HK-2 (cell line): ENCODE measurements around the gene GUCA2B.

Experiments
- DNase-seq: peaks from one replicate; pipeline ENCODE4 v3.0.0-alpha.2; 2018; ENCODE audit not compliant: unreplicated experiment

Gene GUCA2B

DNA sequence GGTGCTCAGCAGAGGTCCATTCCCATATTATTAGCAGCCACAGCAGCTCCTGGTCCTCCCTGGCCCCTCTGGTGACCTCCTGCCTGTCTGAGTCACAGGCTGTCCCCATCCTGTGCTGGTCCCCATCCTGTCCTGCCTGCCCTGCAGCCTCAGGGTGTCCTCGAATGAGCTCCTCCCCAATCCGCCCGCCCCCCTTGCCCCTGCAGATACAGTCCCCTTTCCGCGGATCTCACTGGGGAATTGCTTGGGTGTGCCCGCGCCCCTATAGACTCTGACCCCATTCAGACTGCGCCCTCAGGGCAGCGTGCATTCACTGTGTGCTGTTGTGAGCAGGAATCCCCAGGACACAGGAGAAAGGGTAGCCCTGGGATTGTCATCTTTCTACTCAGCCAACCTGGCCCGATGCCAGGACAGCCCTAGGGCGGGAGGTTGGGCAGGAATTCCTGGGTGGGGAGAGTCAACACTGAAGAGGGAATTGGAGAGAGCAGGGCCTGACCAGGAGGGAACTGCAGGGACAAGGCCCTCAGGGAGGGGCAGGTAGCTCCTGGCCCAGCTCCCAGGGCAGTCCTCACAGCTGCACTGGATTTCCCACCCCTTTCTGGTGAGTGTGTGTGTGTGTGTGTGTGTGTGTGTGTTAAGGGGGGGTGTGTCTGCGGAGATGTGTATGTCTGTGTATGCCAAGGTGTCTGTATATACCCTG lies 12.5 kb downstream of the GUCA2B start:
- DNase-seq = peak; percentile 83

GRCh38 chr1:42167611-42168390 lies 14.6 kb downstream of the GUCA2B start:
- DNase-seq = no peak

DNA sequence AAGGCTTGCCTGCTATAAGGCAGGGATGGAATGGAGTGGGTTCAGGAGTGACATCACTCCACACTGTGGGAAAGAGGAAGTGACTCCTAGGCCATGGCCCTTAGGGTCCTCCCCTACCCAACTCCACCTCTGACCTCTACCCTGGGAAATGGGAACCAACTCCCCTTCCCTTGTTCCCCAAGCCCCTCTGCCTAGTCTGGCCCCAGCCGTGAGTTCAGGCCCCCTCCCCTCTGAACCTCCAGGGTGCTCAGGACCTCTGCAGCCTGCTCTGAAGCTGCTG lies 15.1 kb downstream of the GUCA2B start:
- DNase-seq = no peak

- no peak for DNase-seq
Observed at GRCh38 chr1:42168763-42169162, 15.6 kb downstream of the GUCA2B start.

DNA sequence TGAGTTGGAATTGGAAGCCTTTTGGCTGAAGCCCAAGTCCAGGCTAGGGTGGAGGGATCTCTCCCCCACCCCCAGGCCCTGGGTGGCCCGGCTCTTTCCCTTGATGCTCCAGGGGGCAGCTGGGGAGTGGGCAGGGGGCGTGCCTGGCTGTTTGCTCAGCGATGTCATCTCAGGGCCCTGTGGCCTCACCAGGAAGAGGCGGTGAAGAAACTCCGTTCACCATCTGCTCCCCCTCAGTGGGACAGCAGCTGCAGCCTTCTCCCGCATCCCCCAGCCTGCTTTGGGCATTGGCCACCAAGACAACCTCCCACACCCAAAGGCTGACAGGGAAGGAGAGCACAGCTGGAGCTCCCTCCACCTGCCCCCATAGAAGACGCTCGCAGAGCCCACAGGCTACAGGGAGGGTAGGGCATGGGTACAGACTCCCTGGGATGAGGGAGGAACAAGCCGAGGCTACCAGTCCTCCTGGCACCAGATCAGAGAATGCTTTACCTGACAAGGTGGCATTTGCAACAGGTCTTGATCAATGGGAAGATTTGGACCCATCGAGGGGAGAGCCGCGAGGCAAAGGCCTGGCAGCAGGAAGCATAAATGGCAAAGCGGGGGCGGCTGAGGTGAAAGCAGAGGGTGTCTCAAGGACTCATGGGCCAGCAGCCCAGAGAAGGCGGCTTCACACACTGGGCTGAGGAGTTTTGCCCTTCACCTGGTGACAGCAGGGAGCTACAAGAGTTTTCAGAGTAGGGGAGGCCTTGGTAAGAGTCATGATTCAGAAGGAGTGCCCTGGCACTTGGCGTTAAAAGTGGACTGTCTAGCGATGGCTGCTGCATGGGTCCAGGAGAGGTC lies 17.8 kb downstream of the GUCA2B start:
- DNase-seq = no peak

- DNase-seq = no peak
Observed at GRCh38 chr1:42171679-42172266, 18.6 kb downstream of the GUCA2B start.

GRCh38 chr1:42172381-42173133 lies 19.3 kb downstream of the GUCA2B start:
- no peak for DNase-seq

GRCh38 chr1:42173155-42173933 lies 20.1 kb downstream of the GUCA2B start:
- peak; percentile 62 for DNase-seq

DNA sequence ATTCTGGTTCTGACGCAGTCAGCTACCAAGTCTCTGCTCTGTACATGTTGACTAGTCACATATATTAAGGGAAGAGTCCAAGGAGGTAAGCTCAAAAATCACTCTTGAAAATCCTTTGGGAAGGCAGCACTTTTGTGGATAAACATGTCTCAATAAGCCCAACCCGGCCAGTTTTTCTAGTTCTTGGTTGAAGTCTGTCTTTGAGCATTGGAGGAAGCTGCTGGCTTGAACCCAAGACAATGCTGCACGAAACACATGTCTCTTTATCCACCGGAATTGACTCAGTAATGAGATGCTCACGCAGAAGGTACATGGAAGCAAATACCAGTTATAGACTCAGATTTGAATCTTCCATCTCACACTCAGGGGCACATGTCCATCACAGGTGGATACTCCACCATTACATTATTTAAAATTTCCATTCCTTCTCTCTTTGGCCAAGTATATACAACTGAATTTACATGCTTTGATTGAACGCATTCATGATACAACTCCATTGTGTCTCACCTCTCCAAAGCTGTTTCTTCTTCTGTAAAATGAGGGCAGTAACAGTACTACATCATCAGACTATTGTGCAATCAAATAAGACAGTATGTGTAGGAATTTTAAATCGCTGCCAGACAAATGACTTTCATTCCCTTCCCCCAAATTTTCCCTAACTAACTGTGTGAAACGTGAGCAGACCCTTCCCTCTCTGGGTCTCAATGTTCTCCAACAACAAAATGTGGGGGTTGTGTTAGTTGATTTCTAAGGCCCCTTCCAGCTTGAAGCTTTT lies 20.9 kb downstream of the GUCA2B start:
- no peak for DNase-seq

- no peak for DNase-seq
Observed at GRCh38 chr1:42175314-42176054, 22.3 kb downstream of the GUCA2B start.

GRCh38 chr1:42176902-42177519 lies 23.8 kb downstream of the GUCA2B start:
- DNase-seq = no peak

DNA sequence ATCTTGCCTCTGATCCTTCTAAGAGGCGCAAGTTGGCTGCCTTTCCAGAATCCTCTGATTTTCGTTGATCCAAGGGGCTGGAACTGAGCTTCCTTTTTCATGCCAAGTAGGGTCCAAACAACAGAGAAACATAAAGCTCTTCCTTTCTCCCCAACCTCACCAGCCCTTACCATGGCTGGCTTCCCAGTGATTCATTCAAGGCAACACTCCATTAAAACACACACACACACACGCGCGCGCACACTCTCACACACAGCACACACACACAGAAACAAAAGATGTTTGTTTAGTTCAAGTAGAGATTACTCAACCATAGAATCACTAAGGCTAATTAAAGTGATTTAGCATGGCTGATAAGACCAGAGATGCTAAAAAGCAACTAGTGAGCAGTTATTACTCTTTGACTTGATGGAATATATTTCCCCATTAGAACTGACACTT lies 24.4 kb downstream of the GUCA2B start:
- DNase-seq = peak; percentile 33

- DNase-seq = no peak
Observed at GRCh38 chr1:42178249-42178648, 25.0 kb downstream of the GUCA2B start.

DNA sequence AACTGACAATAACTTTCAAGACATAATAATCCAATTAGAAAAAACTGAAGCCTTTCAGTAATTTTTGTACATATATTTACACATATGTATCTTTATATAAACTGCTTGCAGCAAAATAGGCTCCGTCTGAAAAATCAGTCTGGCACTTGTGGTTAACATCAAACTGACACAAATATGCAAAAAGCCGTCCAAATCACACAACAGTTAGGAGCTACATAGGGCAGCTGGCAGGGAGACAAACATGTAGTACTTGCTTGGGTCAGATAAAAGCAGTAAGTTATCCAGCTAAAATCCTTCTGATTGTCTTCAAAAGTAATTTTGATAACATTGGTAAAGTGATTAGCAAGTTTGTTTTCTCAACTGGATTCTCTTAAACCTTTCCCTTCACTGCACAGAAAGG lies 26.1 kb downstream of the GUCA2B start:
- DNase-seq = no peak

DNA sequence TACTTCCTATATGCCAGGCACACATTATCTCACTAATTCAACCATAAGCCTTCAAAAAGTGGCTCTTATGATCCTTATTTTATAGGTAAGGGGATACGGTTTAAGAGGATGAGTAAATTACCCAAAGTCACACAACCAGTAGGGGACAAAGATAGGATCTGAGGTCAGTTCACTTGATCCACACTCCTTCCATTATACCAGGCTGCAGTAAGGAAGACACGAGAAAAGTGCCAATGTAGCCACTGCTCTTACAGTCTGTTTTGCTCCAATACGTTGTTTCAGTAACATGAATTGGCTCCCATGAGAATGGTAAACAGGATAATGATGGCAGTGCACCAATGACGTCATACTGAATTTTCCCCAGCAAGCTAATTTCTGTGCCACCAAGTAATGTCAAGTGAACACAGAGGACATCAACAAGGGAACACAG lies 26.7 kb downstream of the GUCA2B start:
- DNase-seq = no peak

DNA sequence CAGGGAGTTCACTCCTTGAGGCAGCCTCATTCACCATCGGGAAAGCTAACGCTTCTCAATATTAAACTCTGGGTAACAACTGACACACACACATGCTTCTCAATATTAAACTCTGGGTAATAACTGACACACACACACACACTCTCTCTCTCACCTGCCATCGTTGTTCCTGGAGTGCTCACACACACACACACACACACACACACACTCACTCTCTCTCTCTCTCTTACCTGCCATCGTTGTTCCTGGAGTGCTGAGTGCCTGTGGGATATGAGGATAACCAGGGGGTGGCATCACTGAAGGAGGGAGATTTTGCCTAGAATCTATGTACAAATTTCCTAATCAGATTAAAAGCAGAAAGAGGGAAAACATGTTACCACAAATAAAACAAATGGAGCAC lies 28.5 kb downstream of the GUCA2B start:
- no peak for DNase-seq

DNA sequence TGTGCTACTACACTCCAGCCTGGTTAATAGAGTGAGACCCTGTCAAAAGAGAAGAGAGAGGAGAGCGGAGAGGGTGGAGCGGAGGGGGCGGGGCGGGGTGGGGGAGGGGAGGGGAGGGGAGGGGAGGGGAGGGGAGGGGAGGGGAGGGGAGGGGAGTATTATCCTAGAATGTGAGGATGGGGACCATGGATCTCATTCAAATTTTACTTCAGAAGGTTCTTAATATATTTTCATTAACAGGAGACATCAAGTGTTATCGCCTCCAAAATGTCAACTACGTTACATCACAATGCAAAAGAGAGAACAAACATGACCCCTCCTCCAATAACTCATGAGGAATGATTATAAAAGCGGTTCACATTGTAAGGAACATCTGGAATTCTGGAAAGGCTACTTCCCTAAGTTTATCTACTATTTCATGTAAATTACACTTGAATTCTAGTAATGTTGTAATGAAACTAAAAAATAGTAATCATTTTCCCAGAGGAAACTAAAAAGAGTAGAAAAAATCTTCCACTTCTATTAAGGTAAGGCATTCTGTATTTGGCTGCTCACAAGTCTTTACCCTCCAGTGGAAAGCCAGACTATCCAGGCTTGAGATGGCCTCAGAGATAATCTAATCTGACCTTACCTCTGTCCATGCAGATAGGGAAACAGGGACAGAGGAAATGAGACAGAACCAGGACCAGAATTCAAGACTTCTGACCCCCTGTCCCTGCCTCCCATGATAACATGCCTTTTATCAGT lies 30.2 kb downstream of the GUCA2B start:
- DNase-seq = no peak

GRCh38 chr1:42183957-42184268 lies 30.7 kb downstream of the GUCA2B start:
- DNase-seq = no peak
